ENCODE results near the gene FBXO10. TPM values are rescaled to one million over a fixed set of nuclear protein-coding genes. Genes with fewer than 3 reads are reported as not detected.

FBXO10 gene
- total RNA-seq, 1 experiment from 2014 or later: 5.3 TPM

DNA sequence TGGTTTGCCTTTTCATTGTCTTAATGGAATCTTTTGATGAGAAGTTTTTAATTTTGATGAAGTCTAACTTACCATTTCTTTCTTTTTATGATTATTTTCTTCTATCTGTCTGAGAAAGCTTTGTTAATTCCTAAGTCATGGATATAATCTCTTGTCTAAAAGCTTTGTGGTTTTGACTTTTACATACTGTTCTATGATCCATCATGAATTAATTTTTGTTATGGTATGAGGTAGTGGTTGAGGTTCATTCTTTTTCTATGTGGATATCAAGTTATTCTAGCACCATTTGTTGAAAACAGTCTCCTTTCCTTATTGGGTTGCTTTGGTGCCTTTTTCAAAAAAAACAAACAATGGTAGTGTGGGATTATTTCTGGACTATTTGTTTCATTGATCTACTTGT, 20.4 kb downstream of the FBXO10 start:
- BruUV-seq (replicated peaks): no TSS peak
- Histone ChIP-seq H3K4me2 (ENCODE audit: low read length) (no peak overlapping the region), H3K79me2 (ENCODE audit: insufficient read depth, low read length) (peaks cover 6% of the 10 kb centered on the region; the same call in 1 of the 2 replicates), H3K27ac (ENCODE audit: low read depth, low read length) (no peak overlapping the region), H3K4me1 (ENCODE audit: control insufficient read depth in 1 of 2, insufficient read depth in 2 of 2, low read length in 2 of 2) (no peaks in the 10 kb centered on the region), H3K9me3 (ENCODE audit: control insufficient read depth in 1 of 2, insufficient read depth in 1 of 2, low read depth in 1 of 2, low read length in 2 of 2) (no peaks in the 10 kb centered on the region), H3K36me3 (ENCODE audit: control insufficient read depth in 1 of 2, insufficient read depth in 2 of 2, low read length in 2 of 2) (no peaks in the 10 kb centered on the region), H3K9ac (ENCODE audit: low read length) (no peak overlapping the region), H2AFZ (ENCODE audit: low read depth, low read length, poor library complexity, severe bottlenecking) (no peak overlapping the region), H4K20me1 (ENCODE audit: insufficient read depth) (no peaks in the 10 kb centered on the region), H3K27me3 (ENCODE audit: insufficient read depth, low read length) (no peaks in the 10 kb centered on the region), H3K9me2 (ENCODE audit: insufficient read depth) (no peaks in the 10 kb centered on the region), H3K4me3 (replicated peaks in 1 of 2; ENCODE audit: low read depth in 1 of 2, low read length in 2 of 2) (no peak overlapping the region)
- ChIA-PET RAD21 (ENCODE audit: low non-redundant PET in 1 of 2, low total read pairs in 2 of 2, uncharacterized antibody in 2 of 2, unreplicated experiment in 2 of 2) (no interaction called here), CTCF (no interaction called here), POLR2A (no interaction called here)
- intact Hi-C loops (cut with micrococcal nuclease): no loop called here
- DNase-seq (ENCODE audit: low read depth, low spot score): no peak
- no peak for ATAC-seq
- no peak for TF ChIP-seq EZH2 (IDR thresholded peaks at IDR 0.05)
- TF ChIP-seq ZBTB33 (IDR thresholded peaks at IDR 0.05; ENCODE audit: extremely low read depth, insufficient replicate concordance, low read length): no peak
- no peak for TF ChIP-seq TCF7L2 (IDR thresholded peaks at IDR 0.05; ENCODE audit: borderline replicate concordance, extremely low read depth, insufficient read depth, insufficient read length)
- no peak for TF ChIP-seq ZNF274 (IDR thresholded peaks at IDR 0.05; ENCODE audit: low read depth, low read length)
- no peak for TF ChIP-seq SRF (IDR thresholded peaks at IDR 0.05; ENCODE audit: low read depth)
- TF ChIP-seq RAD21 (IDR thresholded peaks at IDR 0.05; ENCODE audit: low read depth): no peak
- no peak for TF ChIP-seq POLR2A (IDR thresholded peaks at IDR 0.05; ENCODE audit: borderline replicate concordance, extremely low read depth, insufficient read depth, insufficient read length)
- TF ChIP-seq, protein P1, sequence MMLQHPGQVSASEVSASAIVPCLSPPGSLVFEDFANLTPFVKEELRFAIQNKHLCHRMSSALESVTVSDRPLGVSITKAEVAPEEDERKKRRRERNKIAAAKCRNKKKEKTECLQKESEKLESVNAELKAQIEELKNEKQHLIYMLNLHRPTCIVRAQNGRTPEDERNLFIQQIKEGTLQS (IDR thresholded peaks at IDR 0.05): no peak
- TF ChIP-seq SIN3A (IDR thresholded peaks at IDR 0.05; ENCODE audit: low read depth): no peak
- TF ChIP-seq ELF1 (IDR thresholded peaks at IDR 0.05; ENCODE audit: borderline replicate concordance, low read depth): no peak
- TF ChIP-seq ZFX (IDR thresholded peaks at IDR 0.05): no peak
- TF ChIP-seq REST (IDR thresholded peaks at IDR 0.05; ENCODE audit: low read depth): no peak
- no peak for TF ChIP-seq POLR2AphosphoS5 (IDR thresholded peaks at IDR 0.05; ENCODE audit: low read depth, low read length)
- TF ChIP-seq CBX3 (IDR thresholded peaks at IDR 0.05; ENCODE audit: low read depth): no peak
- no peak for TF ChIP-seq CEBPB (IDR thresholded peaks at IDR 0.05; ENCODE audit: low read depth)
- TF ChIP-seq EZH2phosphoT487 (IDR thresholded peaks at IDR 0.05; ENCODE audit: borderline replicate concordance): no peak
